ENCODE results near the gene NGF.

The NGF gene

GRCh38 chr1:115336741-115337140 lies 1.3 kb downstream of the NGF start:
- DNase-seq (ENCODE audit: low read depth in 2 of 2), result no peak

- no peak for DNase-seq (ENCODE audit: low read depth in 2 of 2)
These were observed 5.0 kb downstream of the NGF start for GRCh38 chr1:115332813-115333608.

- DNase-seq (ENCODE audit: low read depth in 2 of 2), result no peak
These were observed 6.3 kb downstream of the NGF start for GRCh38 chr1:115331558-115332331.

GRCh38 chr1:115330480-115331013 lies 7.5 kb downstream of the NGF start:
- DNase-seq (ENCODE audit: low read depth in 2 of 2), result no peak

- DNase-seq (ENCODE audit: low read depth in 2 of 2), result no peak
These were observed 8.1 kb downstream of the NGF start for GRCh38 chr1:115329965-115330364.

- no peak for DNase-seq (ENCODE audit: low read depth in 2 of 2)
These were observed 10.8 kb downstream of the NGF start for GRCh38 chr1:115327270-115327669.

GRCh38 chr1:115326419-115326818 lies 11.6 kb downstream of the NGF start:
- no peak for DNase-seq (ENCODE audit: low read depth in 2 of 2)

GRCh38 chr1:115325874-115326273 lies 12.2 kb downstream of the NGF start:
- no peak for DNase-seq (ENCODE audit: low read depth in 2 of 2)

- no peak for DNase-seq (ENCODE audit: low read depth in 2 of 2)
These were observed 13.2 kb downstream of the NGF start for GRCh38 chr1:115324649-115325420.

- no peak for DNase-seq (ENCODE audit: low read depth in 2 of 2)
These were observed 14.6 kb downstream of the NGF start for GRCh38 chr1:115323366-115324004.

GRCh38 chr1:115322631-115323030 lies 15.4 kb downstream of the NGF start:
- DNase-seq (ENCODE audit: low read depth in 2 of 2), result no peak

- no peak for DNase-seq (ENCODE audit: low read depth in 2 of 2)
These were observed 17.7 kb downstream of the NGF start for GRCh38 chr1:115320377-115320776.

GRCh38 chr1:115319706-115320105 lies 18.3 kb downstream of the NGF start:
- no peak for DNase-seq (ENCODE audit: low read depth in 2 of 2)

- DNase-seq (ENCODE audit: low read depth in 2 of 2), result no peak
These were observed 20.7 kb downstream of the NGF start for GRCh38 chr1:115317101-115318012.

GRCh38 chr1:115314765-115315164 lies 23.3 kb downstream of the NGF start:
- no peak for DNase-seq (ENCODE audit: low read depth in 2 of 2)

- DNase-seq (ENCODE audit: low read depth in 2 of 2), result no peak
These were observed 24.0 kb downstream of the NGF start for GRCh38 chr1:115314092-115314491.

- DNase-seq (ENCODE audit: low read depth in 2 of 2), result no peak
These were observed 24.9 kb downstream of the NGF start for GRCh38 chr1:115313182-115313581.

- no peak for DNase-seq (ENCODE audit: low read depth in 2 of 2)
These were observed 25.3 kb downstream of the NGF start for GRCh38 chr1:115312742-115313141.

- no peak for DNase-seq (ENCODE audit: low read depth in 2 of 2)
These were observed 26.5 kb downstream of the NGF start for GRCh38 chr1:115311474-115311989.

Measured in stimulated activated CD8-positive, alpha-beta memory T cell treated with anti-CD3 and anti-CD28 coated beads, Interleukin-7, amount 100 ng/mL, for 4 hours (primary cell).